Spleen (tissue), 11 donors: Measurements from ENCODE around the gene NOM1. TPM values are rescaled to one million over a fixed set of nuclear protein-coding genes. Genes with fewer than 3 reads are reported as not detected.

ENCODE experiments used
- DNase-seq: peaks from one replicate; pipeline ENCODE4 v3.0.0-alpha.2; 2020
- H3K27ac ChIP-seq, 8 donors: fragments of 200-600 bp; sonication (generic) in 7 of 8; 1 replicate in 4 of 8; 2 replicates in 4 of 8; pipeline versions ENCODE4 v1.5.0 to v1.8.0; 2016 to 2021; ENCODE audit warnings: inconsistent platforms in 4 of 8, mild to moderate bottlenecking in 4 of 8, moderate library complexity in 1 of 8
- H3K27me3 ChIP-seq, 7 donors: fragments of 200-600 bp; sonication (generic) in 6 of 7; replicated peaks in 1 of 7; 1 replicate in 4 of 7; 2 replicates in 3 of 7; pipeline versions ENCODE4 v1.5.0 to v1.8.0; 2016 to 2021; ENCODE audit warnings: inconsistent platforms in 3 of 7, mild to moderate bottlenecking in 1 of 7
- H3K36me3 ChIP-seq, 6 donors: fragments of 200-600 bp; sonication (generic) in 5 of 6; 1 replicate in 4 of 6; 2 replicates in 2 of 6; pipeline versions ENCODE4 v1.5.0 to v1.8.0; 2016 to 2021; ENCODE audit warnings: inconsistent platforms in 2 of 6
- H3K4me1 ChIP-seq, 6 donors: fragments of 200-600 bp; sonication (generic) in 5 of 6; 1 replicate in 3 of 6; 2 replicates in 3 of 6; pipeline versions ENCODE4 v1.5.0 to v1.8.0; 2016 to 2021; ENCODE audit warnings: inconsistent platforms in 3 of 6
- H3K4me3 ChIP-seq, 8 donors: fragments of 200-600 bp; sonication (generic) in 7 of 8; 1 replicate in 4 of 8; 2 replicates in 4 of 8; pipeline versions ENCODE4 v1.5.0 to v1.8.0; 2016 to 2021; ENCODE audit warnings: inconsistent platforms in 4 of 8, mild to moderate bottlenecking in 4 of 8, moderate library complexity in 2 of 8
- H3K9me3 ChIP-seq, 8 donors: fragments of 200-600 bp; sonication (generic) in 7 of 8; 1 replicate in 4 of 8; 2 replicates in 4 of 8; pipeline versions ENCODE4 v1.5.0 to v1.8.0; 2016 to 2021; ENCODE audit warnings: inconsistent platforms in 4 of 8
- POLR2A ChIP-seq, 3 donors: fragments of 450-650 bp; IDR thresholded peaks; one replicate each; pipeline ENCODE4 v1.5.1; 2017; ENCODE audit warnings: antibody characterized with exemption in 3 of 3, mild to moderate bottlenecking in 1 of 3
- POLR2AphosphoS5 ChIP-seq, 3 donors: sonication (generic); formaldehyde crosslinking; IDR thresholded peaks; one replicate each; pipeline ENCODE4 v1.5.1; 2017; ENCODE audit warnings: antibody characterized with exemption in 3 of 3
- WGBS, 5 donors: extraction: QIAGEN DNeasy Blood & Tissue Kit in 3 of 5; methylation state at CpG; one replicate each; pipeline versions ENCODE4 v1.1.5 to v1.1.7; 2013 to 2018; 5-methylcytosine and 5-hydroxymethylcytosine counted together
- intact Hi-C: fragments of 100-400 bp; cut with DNase I; formaldehyde crosslinking; loops from one replicate; pipeline ENCODE4 v1.15.0; 2023; ENCODE audit warnings: low total_unique reads
- polyA plus RNA-seq, 3 donors: library from polyadenylated mRNA; stranded (reverse); fragments of 200-250 nt; gene quantifications; one replicate each; pipeline ENCODE4 v1.2.1, GENCODE V29; 2013
- total RNA-seq, 7 donors: library from RNA; depleted of rRNA in 3 of 7; stranded (reverse); fragments of >200 nt in 3 of 7; fragmentation: NEBNext Ultra II Directional in 4 of 7; extraction: Animal tissue kit (Norgen Biotek cat#: 25700) in 4 of 7; gene quantifications; one replicate each; pipeline versions ENCODE4 v1.1.0 to v1.2.1, GENCODE V29; 2016 to 2021
- TF ChIP-seq, protein P1 (sequence below), 11 experiments: fragments of 200-600 bp in 7 of 11; fragments of 450-650 bp in 4 of 11; sonication (generic) in 4 of 11; IDR thresholded peaks in 8 of 11; conservative IDR thresholded peaks in 3 of 11; 1 replicate in 7 of 11; 2 replicates in 4 of 11; pipeline versions ENCODE4 v1.4.0 to v1.8.0; 2016 to 2021; ENCODE audit warnings: antibody characterized with exemption in 11 of 11, inconsistent platforms in 4 of 11, mild to moderate bottlenecking in 1 of 11
- donor health status: healthy with polysubstance abuse.
- donor health status: DM: no; HTN: no; CAD: no; lungs with moderate emphysema.
- donor health status: DM: no; HTN: no; CAD: no.
- donor health status: Bipolar disorder and iron deficiency.
- donor health status: healthy.
- donor health status: DM: no; HTN: no; CAD: no.
- donor health status: DM: yes; HTN: yes; CAD: no.

NOM1 gene
- total and polyA plus RNA-seq, 10 donors = 4.5 to 31.1 (median 22.0) TPM

DNA sequence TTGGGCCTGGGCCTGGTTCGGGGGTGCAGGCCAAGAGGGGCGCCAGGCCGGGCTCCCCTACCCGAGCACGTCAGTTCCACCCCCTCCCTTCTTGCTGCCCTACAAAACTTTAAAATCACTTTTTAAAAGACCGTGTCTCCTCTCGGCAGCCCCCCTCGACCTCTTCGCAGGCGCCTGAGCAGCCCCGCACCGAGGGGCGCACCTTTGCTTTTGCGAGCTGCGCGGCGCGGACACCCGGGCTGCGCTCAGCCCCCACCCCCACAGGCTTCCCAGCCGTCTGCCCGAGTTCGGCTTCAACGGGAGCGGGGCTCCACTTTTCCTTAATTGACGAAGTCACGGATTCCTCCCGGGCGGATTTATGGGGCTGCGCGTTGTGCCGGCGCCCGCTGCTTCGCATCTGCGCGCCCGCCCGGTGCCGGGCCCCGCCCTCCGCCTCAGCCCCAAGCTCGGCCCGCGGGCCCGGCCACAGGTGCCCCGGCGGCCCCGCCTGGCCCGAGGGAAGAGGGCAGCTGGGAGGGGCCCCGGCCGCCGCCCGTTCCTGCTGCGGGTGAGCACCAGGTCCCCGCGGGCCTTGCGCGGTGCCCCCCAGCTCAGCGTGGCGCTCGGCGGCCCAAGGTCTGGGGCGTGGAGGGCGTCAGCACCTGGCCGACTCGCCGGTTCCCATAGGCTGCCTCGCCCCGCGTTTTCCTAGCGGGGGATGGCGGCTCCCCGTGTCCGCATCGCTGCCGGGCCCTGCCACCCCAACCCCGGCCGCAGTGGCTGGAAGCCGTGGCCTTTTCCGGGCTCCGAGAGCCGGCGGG, 71.8 kb downstream of the NOM1 start:
- Histone ChIP-seq H3K9me3 (no peaks in the 10 kb centered on the region), H3K36me3 (no peaks in the 10 kb centered on the region), H3K27ac (no peak overlapping the region), H3K4me3 (peak overlapping the region in 7 of 8 donors; percentile 11 to 55 (median 15)), H3K4me1 (peaks cover 16 to 54% (median 39%) of the 10 kb centered on the region in 6 donors), H3K27me3 (peaks cover 12 to 100% (median 96%) of the 10 kb centered on the region in 7 donors)
- 1 to 4% (median 3%) methylated on average over 36 to 84 of the region's 84 CpGs for WGBS, 5 donors
- intact Hi-C loops = no loop called here
- TF ChIP-seq POLR2AphosphoS5 (IDR thresholded peaks at IDR 0.05) (no peak), POLR2A (IDR thresholded peaks at IDR 0.05) (no peak)
- TF ChIP-seq, protein P1, sequence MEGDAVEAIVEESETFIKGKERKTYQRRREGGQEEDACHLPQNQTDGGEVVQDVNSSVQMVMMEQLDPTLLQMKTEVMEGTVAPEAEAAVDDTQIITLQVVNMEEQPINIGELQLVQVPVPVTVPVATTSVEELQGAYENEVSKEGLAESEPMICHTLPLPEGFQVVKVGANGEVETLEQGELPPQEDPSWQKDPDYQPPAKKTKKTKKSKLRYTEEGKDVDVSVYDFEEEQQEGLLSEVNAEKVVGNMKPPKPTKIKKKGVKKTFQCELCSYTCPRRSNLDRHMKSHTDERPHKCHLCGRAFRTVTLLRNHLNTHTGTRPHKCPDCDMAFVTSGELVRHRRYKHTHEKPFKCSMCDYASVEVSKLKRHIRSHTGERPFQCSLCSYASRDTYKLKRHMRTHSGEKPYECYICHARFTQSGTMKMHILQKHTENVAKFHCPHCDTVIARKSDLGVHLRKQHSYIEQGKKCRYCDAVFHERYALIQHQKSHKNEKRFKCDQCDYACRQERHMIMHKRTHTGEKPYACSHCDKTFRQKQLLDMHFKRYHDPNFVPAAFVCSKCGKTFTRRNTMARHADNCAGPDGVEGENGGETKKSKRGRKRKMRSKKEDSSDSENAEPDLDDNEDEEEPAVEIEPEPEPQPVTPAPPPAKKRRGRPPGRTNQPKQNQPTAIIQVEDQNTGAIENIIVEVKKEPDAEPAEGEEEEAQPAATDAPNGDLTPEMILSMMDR (IDR thresholded peaks at IDR 0.05 in 8 of 11, conservative IDR thresholded peaks at IDR 0.05 in 3 of 11) = no peak
- peak; percentile 66 for DNase-seq

DNA sequence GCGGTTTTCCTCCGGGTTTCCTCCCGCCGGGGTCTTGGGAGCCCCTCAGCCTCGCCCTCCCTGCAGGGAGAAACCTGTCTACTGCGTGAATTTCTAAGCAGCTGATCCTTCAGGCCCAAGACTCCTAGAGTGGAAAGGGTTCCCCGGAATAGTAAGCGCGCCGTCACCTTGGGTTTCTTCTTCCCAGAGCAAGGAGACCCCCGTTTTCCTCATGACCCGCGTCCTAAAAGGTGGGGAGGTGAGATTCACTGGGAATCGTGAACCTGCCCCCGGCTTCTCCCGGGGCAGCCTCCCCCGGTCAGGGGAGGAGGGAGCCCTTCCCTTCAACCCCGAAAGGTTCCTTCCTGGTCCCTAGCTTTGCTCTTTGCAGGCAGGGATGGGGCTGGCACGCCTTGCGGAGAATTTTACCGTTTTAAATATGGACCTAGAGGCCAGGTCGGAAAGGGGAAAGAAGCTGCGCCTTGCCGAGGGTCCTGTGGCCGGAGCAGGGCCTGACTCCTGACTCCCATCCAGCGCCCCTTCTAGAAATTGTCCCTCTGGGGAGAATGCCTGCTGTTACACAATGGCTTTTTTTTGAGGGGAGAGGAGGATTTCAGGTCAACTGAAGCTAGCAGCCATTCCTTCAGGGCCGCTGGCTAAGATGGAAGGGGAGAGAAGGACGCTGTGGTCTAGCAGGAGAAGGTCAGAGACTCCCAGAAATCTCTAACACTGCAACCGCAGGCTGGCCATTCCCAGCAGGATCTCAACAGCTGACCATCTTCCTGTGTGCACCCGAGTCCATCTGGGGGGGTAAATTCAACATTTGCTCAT, 72.6 kb downstream of the NOM1 start:
- TF ChIP-seq, protein P1 (IDR thresholded peaks at IDR 0.05 in 8 of 11, conservative IDR thresholded peaks at IDR 0.05 in 3 of 11) = no peak
- TF ChIP-seq POLR2AphosphoS5 (IDR thresholded peaks at IDR 0.05) (no peak), POLR2A (IDR thresholded peaks at IDR 0.05) (no peak)

More for the DNA sequence above, 72.6 kb downstream of the NOM1 start:
- no peak overlapping the region for H3K27ac ChIP-seq
- H3K9me3 ChIP-seq = no peaks in the 10 kb centered on the region
- H3K36me3 ChIP-seq = no peaks in the 10 kb centered on the region
- peaks cover 16 to 48% (median 39%) of the 10 kb centered on the region in 6 donors for H3K4me1 ChIP-seq
- DNase-seq = peak; percentile 34
- intact Hi-C loops = no loop called here
- peaks cover 12 to 100% (median 89%) of the 10 kb centered on the region in 7 donors for H3K27me3 ChIP-seq
- 5 to 7% (median 6%) methylated on average over 26 to 30 of the region's 30 CpGs for WGBS, 5 donors
- H3K4me3 ChIP-seq = peak overlapping the region in 4 of 8 donors; percentile 15 to 55 (median 20)

Other genes starting within 250 kb of the NOM1 start
- 10 to 100 TPM; 56.5 to 88.3 (median 73.8) TPM for gene LMBR1, start 56.5 kb upstream of the NOM1 start, total RNA-seq
- gene LMBR1, start 56.5 kb upstream of the NOM1 start, polyA plus RNA-seq = 1 to 10 TPM; 4.8 to 8.7 (median 7.4) TPM
- gene MNX1, start 61.0 kb downstream of the NOM1 start, total RNA-seq = under 1 TPM in 1 of 7 donors, not detected in 6; 0.85 TPM
- gene MNX1, start 61.0 kb downstream of the NOM1 start, polyA plus RNA-seq = not detected
- gene UBE3C, start 189.2 kb downstream of the NOM1 start, total RNA-seq = 10 to 100 TPM; 47.2 to 81.6 (median 69.1) TPM
- gene UBE3C, start 189.2 kb downstream of the NOM1 start, polyA plus RNA-seq = 10 to 100 TPM in 2 of 3 donors, 1 to 10 TPM in 1; 9.7 to 17.5 (median 10.6) TPM